ENCODE results near the gene BCKDK. TPM values are rescaled to one million over a fixed set of nuclear protein-coding genes. Genes with fewer than 3 reads are reported as not detected.

Gene BCKDK
- total RNA-seq, 1 experiment from 2014 or later, result 47.7 TPM

GRCh38 chr16:31094088-31094423 is 14.1 kb upstream of the BCKDK start:
- Histone ChIP-seq H3K4me1 (ENCODE audit: insufficient read depth, low read length) (peaks cover 7% of the 10 kb centered on the region; the same call in 1 of the 2 replicates), H3K4me2 (ENCODE audit: low read length) (peak overlapping the region; percentile 93), H3K79me2 (ENCODE audit: low read length) (peaks cover 23% of the 10 kb centered on the region), H3K27ac (ENCODE audit: low read length) (peak overlapping the region; percentile 68), H3K27me3 (ENCODE audit: low read length) (no peaks in the 10 kb centered on the region), H4K20me1 (ENCODE audit: low read length) (peaks cover 5% of the 10 kb centered on the region; the same call in 1 of the 2 replicates), H3K9me2 (replicated peaks; ENCODE audit: low read length) (no peaks in the 10 kb centered on the region), H3K36me3 (ENCODE audit: low read depth, low read length) (peaks cover 3% of the 10 kb centered on the region; the same call in 1 of the 2 replicates), H2AFZ (ENCODE audit: low read length) (peak overlapping the region; percentile 91), H3K4me3 (ENCODE audit: low read length) (peak overlapping the region; percentile 98), H3K9ac (ENCODE audit: low read length) (peak overlapping the region; percentile 90), H3F3A (ENCODE audit: low read length, unreplicated experiment) (no peaks in the 10 kb centered on the region), H3K9me3 (ENCODE audit: low read length) (no peaks in the 10 kb centered on the region)
- POLR2A ChIA-PET (ENCODE audit: unreplicated experiment), result interaction anchor here (0.6 kb wide), 1 partner anchor 48 kb away, joined by 10 read pairs; no protein-coding TSS in a partner anchor
- CTCF ChIA-PET, result no interaction called here
- no peak for TF ChIP-seq EZH2phosphoT487 (IDR thresholded peaks at IDR 0.05; ENCODE audit: borderline replicate concordance, low read length)
- TF ChIP-seq, protein P1, sequence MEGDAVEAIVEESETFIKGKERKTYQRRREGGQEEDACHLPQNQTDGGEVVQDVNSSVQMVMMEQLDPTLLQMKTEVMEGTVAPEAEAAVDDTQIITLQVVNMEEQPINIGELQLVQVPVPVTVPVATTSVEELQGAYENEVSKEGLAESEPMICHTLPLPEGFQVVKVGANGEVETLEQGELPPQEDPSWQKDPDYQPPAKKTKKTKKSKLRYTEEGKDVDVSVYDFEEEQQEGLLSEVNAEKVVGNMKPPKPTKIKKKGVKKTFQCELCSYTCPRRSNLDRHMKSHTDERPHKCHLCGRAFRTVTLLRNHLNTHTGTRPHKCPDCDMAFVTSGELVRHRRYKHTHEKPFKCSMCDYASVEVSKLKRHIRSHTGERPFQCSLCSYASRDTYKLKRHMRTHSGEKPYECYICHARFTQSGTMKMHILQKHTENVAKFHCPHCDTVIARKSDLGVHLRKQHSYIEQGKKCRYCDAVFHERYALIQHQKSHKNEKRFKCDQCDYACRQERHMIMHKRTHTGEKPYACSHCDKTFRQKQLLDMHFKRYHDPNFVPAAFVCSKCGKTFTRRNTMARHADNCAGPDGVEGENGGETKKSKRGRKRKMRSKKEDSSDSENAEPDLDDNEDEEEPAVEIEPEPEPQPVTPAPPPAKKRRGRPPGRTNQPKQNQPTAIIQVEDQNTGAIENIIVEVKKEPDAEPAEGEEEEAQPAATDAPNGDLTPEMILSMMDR (conservative IDR thresholded peaks at IDR 0.05; ENCODE audit: low read depth, low read length), result no peak
- TF ChIP-seq EZH2 (IDR thresholded peaks at IDR 0.05; ENCODE audit: low read length, unreplicated experiment), result no peak
- ATAC-seq, result peak; percentile 2
- intact Hi-C loops (cut with micrococcal nuclease), result loop anchor here (1.0 to 5.0 kb wide), 4 partner anchors 20 to 773 kb away; partner anchors contain the start of genes HSD3B7, ZNF646 and ZNF668
- DNase-seq, result no peak
- TSS peak; percentile 51 for BruUV-seq (replicated peaks)

DNA sequence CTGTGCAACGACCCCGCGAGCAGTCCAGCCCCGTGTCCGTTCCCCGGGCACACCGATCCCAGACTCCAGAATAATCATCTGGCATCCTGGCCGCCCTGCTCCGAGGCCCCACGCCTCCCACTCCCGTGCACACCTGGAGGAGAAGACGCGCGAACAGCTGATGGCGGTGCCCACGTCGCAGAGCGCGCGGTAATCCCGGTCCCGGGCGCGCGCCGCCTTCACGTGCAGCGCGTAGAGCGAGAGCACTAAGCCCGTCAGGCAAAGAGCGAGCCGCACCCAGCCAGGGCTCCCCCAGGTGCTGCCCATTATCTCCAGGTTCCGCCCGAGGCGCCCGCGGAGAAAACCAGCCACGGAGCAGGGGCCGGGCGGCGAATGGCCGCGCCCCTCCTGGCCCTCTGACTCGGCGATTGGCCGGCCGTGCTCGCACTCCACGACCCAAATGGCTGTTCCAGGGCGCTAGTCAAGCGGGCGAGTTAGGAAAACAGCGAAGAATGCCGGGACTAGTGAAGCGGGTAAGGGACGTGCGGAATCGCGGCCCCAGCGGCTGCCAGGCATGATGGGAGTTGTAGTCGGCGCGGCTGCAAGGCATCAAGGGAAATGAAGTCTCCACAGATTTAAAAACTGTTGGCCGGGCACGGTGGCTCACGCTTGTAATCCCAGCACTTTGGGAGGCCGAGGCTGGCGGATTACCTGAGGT is 13.6 kb upstream of the BCKDK start, which contains the start of gene VKORC1:
VKORC1 (minus strand) TSS at position 374 of the 697 bp plus-strand sequence; CDS start at position 306, 68 bp downstream.
- no peaks in the 10 kb centered on the region for H3K27me3 ChIP-seq (ENCODE audit: low read length)
- H3K9ac ChIP-seq (ENCODE audit: low read length), result peak within 1 kb of the TSS; percentile 90
- peaks cover 7% of the 10 kb centered on the region; the same call in 1 of the 2 replicates for H3K4me1 ChIP-seq (ENCODE audit: insufficient read depth, low read length)
- peaks cover 5% of the 10 kb centered on the region; the same call in 1 of the 2 replicates for H4K20me1 ChIP-seq (ENCODE audit: low read length)
- TF ChIP-seq, protein P1 (conservative IDR thresholded peaks at IDR 0.05; ENCODE audit: low read depth, low read length), result no peak
- TF ChIP-seq EZH2 (IDR thresholded peaks at IDR 0.05; ENCODE audit: low read length, unreplicated experiment) (no peak), EZH2phosphoT487 (IDR thresholded peaks at IDR 0.05; ENCODE audit: borderline replicate concordance, low read length) (no peak)
- peak within 1 kb of the TSS; percentile 98 for H3K4me3 ChIP-seq (ENCODE audit: low read length)
- intact Hi-C loops (cut with micrococcal nuclease), result loop anchor here (1.0 to 5.0 kb wide), 4 partner anchors 20 to 773 kb away; partner anchors contain the start of genes HSD3B7, ZNF646 and ZNF668
- peak within 1 kb of the TSS; percentile 93 for H3K4me2 ChIP-seq (ENCODE audit: low read length)
- POLR2A ChIA-PET (ENCODE audit: unreplicated experiment), result interaction anchor here (0.6 kb wide), 1 partner anchor 47 kb away, joined by 10 read pairs; no protein-coding TSS in a partner anchor
- H3K36me3 ChIP-seq (ENCODE audit: low read depth, low read length), result peaks cover 3% of the 10 kb centered on the region; the same call in 1 of the 2 replicates
- CTCF ChIA-PET, result no interaction called here
- H3K27ac ChIP-seq (ENCODE audit: low read length), result peak within 1 kb of the TSS; percentile 68
- H2AFZ ChIP-seq (ENCODE audit: low read length), result peak within 1 kb of the TSS; percentile 91
- H3K9me3 ChIP-seq (ENCODE audit: low read length), result no peaks in the 10 kb centered on the region
- BruUV-seq (replicated peaks), result no TSS peak
- no peaks in the 10 kb centered on the region for H3F3A ChIP-seq (ENCODE audit: low read length, unreplicated experiment)
- DNase-seq (peak; percentile 96), ATAC-seq (peak; percentile 94)
- H3K79me2 ChIP-seq (ENCODE audit: low read length), result peaks cover 23% of the 10 kb centered on the region
- H3K9me2 ChIP-seq (replicated peaks; ENCODE audit: low read length), result no peaks in the 10 kb centered on the region
